ENCODE data around the gene GNL3L. TPM values are rescaled to one million over a fixed set of nuclear protein-coding genes. Genes with fewer than 3 reads are reported as not detected.
"Not testable (repeated sequence)": the region's sequence is repeated elsewhere in the genome, so short reads cannot be mapped to it uniquely, and the experiment has no call there.

GNL3L gene
- total RNA-seq, 1 experiment from 2014 or later = 36.9 TPM

DNA sequence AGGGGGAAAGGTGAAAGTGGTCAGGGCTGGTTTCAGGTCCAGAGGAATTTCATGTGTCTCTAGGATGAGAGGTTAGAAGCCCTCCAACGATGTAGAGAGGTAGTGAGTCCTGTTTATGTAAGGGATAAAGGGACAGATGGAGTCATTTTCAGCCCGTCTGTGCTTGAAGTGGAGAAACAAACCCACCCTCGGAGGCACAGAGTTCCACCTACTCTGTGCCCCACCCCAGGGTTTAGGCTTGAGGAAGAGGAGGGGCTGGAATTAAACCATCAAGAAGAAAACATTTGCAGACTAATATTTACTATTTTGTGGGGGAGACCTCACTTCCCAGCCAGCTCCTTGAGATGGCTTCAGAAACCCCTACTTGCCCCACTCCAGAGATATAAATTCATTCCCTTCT is 868 bp upstream of the GNL3L start:
- Histone ChIP-seq H3K9me3 (replicated peaks) (no peaks in the 10 kb centered on the region), H3K4me3 (peak overlapping the region; percentile 76)

DNA sequence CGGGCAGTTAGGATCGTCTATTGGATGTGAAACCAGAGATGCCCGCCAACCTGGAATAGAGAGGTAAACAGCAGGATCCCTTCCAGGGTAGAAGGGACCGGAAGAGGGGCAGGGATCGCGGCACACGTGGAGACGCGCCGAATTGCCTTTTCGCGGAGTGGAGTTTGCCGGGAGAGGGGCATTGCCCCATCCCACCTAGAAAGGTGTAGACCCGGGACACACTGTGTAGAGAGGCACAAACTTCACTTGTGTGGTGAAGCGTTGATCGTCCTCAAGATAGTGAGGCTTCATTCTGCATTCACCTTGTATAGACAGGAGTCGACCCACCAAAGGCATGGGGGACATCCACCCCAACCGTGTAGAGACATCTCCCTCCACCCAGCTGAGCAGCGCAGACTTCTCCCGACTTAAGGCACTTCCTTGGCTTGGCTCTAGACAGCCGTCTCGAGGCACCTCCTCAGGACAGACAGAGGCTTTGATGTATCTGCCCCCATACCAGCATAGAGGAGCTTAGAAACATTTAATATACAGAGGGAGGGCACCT is 410 bp downstream of the GNL3L start:
- Histone ChIP-seq H3K36me3 (no peaks in the 10 kb centered on the region), H3K9me3 (replicated peaks) (no peaks in the 10 kb centered on the region), H3K4me3 (peak overlapping the region; percentile 76), H3K27ac (peak overlapping the region; percentile 92), H3K27me3 (no peaks in the 10 kb centered on the region), H3K4me1 (no peaks in the 10 kb centered on the region)
- DNase-seq = no peak

More for the DNA sequence above, 868 bp upstream of the GNL3L start:
- H3K4me1 ChIP-seq = no peaks in the 10 kb centered on the region
- H3K36me3 ChIP-seq = no peaks in the 10 kb centered on the region
- DNase-seq = peak in 1 of 2 experiments; percentile 3
- H3K27ac ChIP-seq = peak overlapping the region; percentile 92
- H3K27me3 ChIP-seq = no peaks in the 10 kb centered on the region

DNA sequence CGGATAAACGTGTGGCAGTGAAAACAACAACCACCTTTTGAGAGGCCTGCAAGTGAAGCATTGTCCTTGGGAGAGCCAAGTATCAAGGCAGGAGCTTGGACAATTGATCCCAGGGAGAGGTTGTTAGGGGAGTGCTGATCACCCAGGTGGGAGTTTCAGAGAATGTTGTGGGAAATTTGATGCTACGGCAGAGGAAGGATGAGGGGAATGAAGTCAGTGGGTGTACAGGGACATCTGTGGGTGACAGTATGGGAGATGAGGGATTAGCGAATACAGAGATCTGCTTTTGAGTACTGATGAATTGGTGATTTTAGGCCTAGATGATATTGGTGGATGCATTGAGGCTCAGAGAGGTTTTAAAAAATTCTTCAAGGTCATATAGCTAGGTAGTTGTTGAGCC is 4.3 kb downstream of the GNL3L start:
- no peaks in the 10 kb centered on the region for H3K27me3 ChIP-seq
- H3K36me3 ChIP-seq = no peaks in the 10 kb centered on the region
- H3K27ac ChIP-seq = no peak overlapping the region
- no peak for DNase-seq
- H3K4me3 ChIP-seq = no peak overlapping the region
- no peaks in the 10 kb centered on the region for H3K4me1 ChIP-seq
- H3K9me3 ChIP-seq (replicated peaks) = no peaks in the 10 kb centered on the region

DNA sequence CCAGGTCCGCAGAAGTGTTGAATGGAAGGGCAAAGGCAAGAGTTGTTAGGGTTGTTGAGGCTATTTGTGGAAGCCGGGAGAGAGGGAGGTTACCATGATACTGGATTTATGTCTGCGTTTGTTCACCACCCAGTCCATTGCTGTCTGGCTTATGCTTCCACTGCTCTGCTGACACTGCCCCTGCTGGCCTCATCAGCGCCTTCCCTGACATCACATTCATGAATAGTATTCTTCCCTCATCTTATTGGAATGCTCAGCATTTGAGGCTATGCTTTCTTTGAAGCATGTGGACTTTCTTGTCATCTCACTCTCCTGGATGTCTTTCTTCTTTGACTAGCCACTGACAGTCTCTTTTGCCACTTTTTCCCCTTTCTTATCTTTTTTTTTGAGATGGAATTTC is 10.3 kb downstream of the GNL3L start:
- H3K9me3 ChIP-seq (replicated peaks) = no peaks in the 10 kb centered on the region
- H3K27ac ChIP-seq = no peak overlapping the region
- H3K4me1 ChIP-seq = no peaks in the 10 kb centered on the region
- no peak overlapping the region for H3K4me3 ChIP-seq
- no peaks in the 10 kb centered on the region; the same call in 1 of the 2 replicates for H3K36me3 ChIP-seq
- no peak for DNase-seq
- H3K27me3 ChIP-seq = no peaks in the 10 kb centered on the region

DNA sequence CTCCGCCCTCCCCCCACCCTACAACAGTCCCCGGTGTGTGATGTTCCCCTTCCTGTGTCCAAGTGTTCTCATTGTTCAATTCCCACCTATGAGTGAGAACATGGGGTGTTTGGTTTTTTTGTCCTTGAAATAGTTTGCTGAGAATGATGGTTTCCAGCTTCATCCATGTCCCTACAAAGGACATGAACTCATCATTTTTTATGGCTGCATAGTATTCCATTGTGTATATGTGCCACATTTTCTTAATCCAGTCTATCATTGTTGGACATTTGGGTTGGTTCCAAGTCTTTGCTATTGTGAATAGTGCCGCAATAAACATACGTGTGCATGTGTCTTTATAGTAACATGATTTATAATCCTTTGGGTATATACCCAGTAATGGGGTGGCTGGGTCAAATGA is 12.2 kb downstream of the GNL3L start:
- DNase-seq, H3K36me3 ChIP-seq, H3K27ac ChIP-seq: not testable (repeated sequence)

DNA sequence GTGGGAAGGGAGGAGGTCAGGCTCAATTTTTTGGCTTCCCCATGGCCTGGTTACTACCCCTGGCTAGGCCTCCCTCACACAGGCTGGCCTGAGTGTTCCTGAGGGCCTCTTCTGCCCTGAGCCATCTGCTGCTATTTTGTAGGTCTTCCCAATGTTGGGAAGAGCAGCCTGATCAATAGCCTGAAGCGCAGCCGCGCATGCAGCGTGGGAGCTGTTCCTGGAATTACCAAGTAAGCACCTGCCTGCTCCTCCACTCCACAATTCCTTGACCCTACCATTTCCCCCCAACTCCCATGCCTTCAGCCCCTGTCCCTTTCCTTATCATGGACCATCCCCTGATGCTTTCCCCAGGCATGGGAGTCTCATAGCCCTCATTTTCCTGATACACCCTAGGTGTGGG is 20.8 kb downstream of the GNL3L start:
- Histone ChIP-seq H3K27me3 (no peaks in the 10 kb centered on the region), H3K27ac (no peak overlapping the region), H3K9me3 (replicated peaks) (no peaks in the 10 kb centered on the region), H3K36me3 (0 out of 2 replicates have a peak, but pooled peaks cover 2% of the 10 kb centered on the region), H3K4me3 (no peak overlapping the region), H3K4me1 (no peaks in the 10 kb centered on the region)
- no peak for DNase-seq

More for the DNA sequence above, 12.2 kb downstream of the GNL3L start:
- not testable (repeated sequence) for H3K4me1 ChIP-seq; H3K9me3 ChIP-seq (replicated peaks); H3K4me3 ChIP-seq; H3K27me3 ChIP-seq

GRCh38 chrX:54551801-54552200 is 21.8 kb downstream of the GNL3L start:
- H3K4me1 ChIP-seq = no peaks in the 10 kb centered on the region
- no peak for DNase-seq
- H3K36me3 ChIP-seq = 0 out of 2 replicates have a peak, but pooled peaks cover 2% of the 10 kb centered on the region
- no peaks in the 10 kb centered on the region for H3K9me3 ChIP-seq (replicated peaks)
- H3K27ac ChIP-seq = no peak overlapping the region
- H3K27me3 ChIP-seq = no peaks in the 10 kb centered on the region
- H3K4me3 ChIP-seq = no peak overlapping the region

DNA sequence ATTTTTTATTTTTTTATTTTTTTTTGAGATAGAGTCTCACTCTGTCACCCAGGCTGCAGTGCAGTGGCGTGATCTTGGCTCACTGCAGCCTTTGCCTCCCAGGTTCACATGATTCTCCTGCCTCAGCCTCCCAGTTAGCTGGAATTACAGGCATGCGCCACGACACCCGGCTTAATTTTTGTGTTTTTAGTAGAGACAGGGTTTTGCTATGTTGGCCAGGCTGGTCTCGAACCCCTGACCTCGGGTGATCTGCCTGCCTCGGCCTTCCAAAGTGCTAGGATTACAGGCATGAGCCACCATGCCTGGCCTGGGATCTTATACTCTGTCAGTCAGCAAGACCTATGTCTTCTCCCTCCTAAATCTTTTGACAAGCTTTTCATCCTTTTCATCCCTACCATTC is 25.0 kb downstream of the GNL3L start:
- H3K27ac ChIP-seq; H3K9me3 ChIP-seq (replicated peaks); H3K4me3 ChIP-seq; H3K36me3 ChIP-seq; H3K4me1 ChIP-seq; DNase-seq; H3K27me3 ChIP-seq: not testable (repeated sequence)

DNA sequence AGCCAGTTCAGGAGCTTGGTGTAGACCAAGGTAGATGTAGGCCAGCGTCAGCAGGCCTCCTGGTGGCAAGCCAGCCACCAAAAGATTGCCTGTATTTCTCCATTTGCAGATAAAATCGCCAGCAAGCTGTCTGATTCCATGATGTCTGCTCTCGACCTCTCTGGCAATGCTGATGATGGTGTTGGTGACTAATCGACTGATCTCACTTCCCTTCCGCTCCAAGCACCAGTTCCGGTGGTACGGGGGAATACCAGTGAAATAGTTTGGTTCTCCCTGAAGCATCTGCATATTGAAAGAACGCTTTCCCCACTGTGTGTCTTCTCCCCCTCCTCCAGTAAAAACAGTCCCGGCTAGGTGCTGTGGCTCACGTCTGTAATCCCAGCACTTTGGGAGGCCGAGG is 30.4 kb downstream of the GNL3L start:
- no peaks in the 10 kb centered on the region for H3K27me3 ChIP-seq
- DNase-seq = no peak
- no peaks in the 10 kb centered on the region for H3K4me1 ChIP-seq
- H3K27ac ChIP-seq = no peak overlapping the region
- no peaks in the 10 kb centered on the region for H3K9me3 ChIP-seq (replicated peaks)
- H3K36me3 ChIP-seq = no peaks in the 10 kb centered on the region; the same call in 1 of the 2 replicates
- no peak overlapping the region for H3K4me3 ChIP-seq

GRCh38 chrX:54561622-54562021 is 31.6 kb downstream of the GNL3L start:
- H3K27ac ChIP-seq = no peak overlapping the region
- H3K9me3 ChIP-seq (replicated peaks) = no peaks in the 10 kb centered on the region
- no peaks in the 10 kb centered on the region; the same call in 1 of the 2 replicates for H3K36me3 ChIP-seq
- no peak for DNase-seq
- no peak overlapping the region for H3K4me3 ChIP-seq
- H3K4me1 ChIP-seq = no peaks in the 10 kb centered on the region
- no peaks in the 10 kb centered on the region for H3K27me3 ChIP-seq

DNA sequence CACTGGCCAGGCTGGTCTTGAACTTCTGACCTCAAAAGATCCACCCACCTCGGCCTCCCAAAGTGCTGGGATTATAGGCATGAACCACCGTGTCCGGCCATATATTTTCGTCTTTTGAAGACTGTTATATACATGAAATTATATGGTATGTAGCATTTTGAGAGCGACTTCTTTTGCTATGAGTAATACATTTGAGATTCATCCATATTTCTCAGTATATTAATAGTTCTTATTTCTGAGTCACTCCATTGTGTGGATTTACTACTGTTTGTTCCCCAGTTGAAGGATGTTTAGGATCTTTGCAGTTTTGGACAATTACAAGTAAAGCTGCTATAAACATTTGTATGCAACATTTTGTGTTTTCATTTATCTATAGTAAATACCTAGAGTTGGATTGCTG is 34.9 kb downstream of the GNL3L start:
- no peaks in the 10 kb centered on the region for H3K4me1 ChIP-seq
- no peaks in the 10 kb centered on the region for H3K36me3 ChIP-seq
- no peak overlapping the region for H3K27ac ChIP-seq
- no peak for DNase-seq
- no peak overlapping the region for H3K4me3 ChIP-seq
- no peaks in the 10 kb centered on the region for H3K27me3 ChIP-seq
- no peaks in the 10 kb centered on the region for H3K9me3 ChIP-seq (replicated peaks)

DNA sequence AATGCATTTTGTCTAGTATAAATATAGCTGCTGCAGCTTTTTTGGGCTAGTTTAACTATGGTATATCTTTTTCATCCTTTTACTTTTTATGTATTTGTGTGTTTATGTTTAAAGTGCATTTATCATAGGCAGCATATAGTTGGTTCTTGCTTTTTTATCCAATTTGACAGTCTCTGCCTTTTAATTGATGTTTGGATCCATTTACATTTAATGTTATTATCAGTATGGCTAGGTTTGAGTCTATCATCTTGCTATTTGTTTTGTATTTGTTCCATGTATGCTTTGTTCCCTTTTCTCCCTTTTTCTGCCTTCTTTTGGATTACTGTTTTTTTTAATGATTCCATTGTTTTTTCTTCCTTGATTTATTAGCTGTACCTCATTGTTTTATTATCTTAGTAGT is 40.3 kb downstream of the GNL3L start:
- Histone ChIP-seq H3K4me1 (no peaks in the 10 kb centered on the region), H3K27me3 (no peaks in the 10 kb centered on the region), H3K9me3 (replicated peaks) (no peaks in the 10 kb centered on the region), H3K27ac (no peak overlapping the region), H3K36me3 (no peaks in the 10 kb centered on the region), H3K4me3 (no peak overlapping the region)
- DNase-seq = no peak

- H3K4me3 ChIP-seq; H3K27me3 ChIP-seq; DNase-seq; H3K9me3 ChIP-seq (replicated peaks); H3K27ac ChIP-seq; H3K4me1 ChIP-seq; H3K36me3 ChIP-seq: not testable (repeated sequence)
These were observed 42.6 kb downstream of the GNL3L start for GRCh38 chrX:54572641-54573040.

DNA sequence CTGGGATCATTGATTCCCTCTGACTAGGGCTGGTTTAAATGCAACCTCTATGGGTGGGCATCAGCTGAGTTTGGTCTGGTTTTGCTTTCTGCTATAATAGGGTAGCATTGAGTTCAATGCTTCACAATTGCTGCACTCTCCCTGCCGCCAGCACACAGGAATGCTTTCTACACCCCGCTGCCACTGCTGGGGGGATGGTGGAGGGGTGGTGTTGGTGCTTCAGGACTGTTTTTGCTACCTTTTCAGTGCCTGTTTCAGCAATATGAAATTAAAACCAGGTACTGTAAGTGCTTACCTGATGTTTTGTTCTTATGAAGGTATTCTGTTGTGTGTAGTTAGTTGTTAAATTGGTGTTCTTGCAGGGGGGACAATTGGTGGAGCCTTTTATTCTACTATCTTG is 67.7 kb downstream of the GNL3L start:
- no peaks in the 10 kb centered on the region for H3K27me3 ChIP-seq
- no peak overlapping the region for H3K27ac ChIP-seq
- no peaks in the 10 kb centered on the region for H3K36me3 ChIP-seq
- no peaks in the 10 kb centered on the region for H3K9me3 ChIP-seq (replicated peaks)
- H3K4me3 ChIP-seq = no peak overlapping the region
- no peak for DNase-seq
- H3K4me1 ChIP-seq = no peaks in the 10 kb centered on the region

- H3K27ac ChIP-seq = no peak overlapping the region
- H3K4me3 ChIP-seq = no peak overlapping the region
- H3K27me3 ChIP-seq = no peaks in the 10 kb centered on the region
- DNase-seq = no peak
- no peaks in the 10 kb centered on the region for H3K36me3 ChIP-seq
- H3K9me3 ChIP-seq (replicated peaks) = no peaks in the 10 kb centered on the region
- no peaks in the 10 kb centered on the region for H3K4me1 ChIP-seq
These were observed 72.5 kb downstream of the GNL3L start for GRCh38 chrX:54602563-54602962.

Data from SJCRH30 (cell line).